Liver (tissue), 9 donors: ENCODE data around the gene C2CD2. TPM values are rescaled to one million over a fixed set of nuclear protein-coding genes. Genes with fewer than 3 reads are reported as not detected.

ENCODE experiments used
- DNase-seq: peaks from one replicate; pipeline ENCODE4 v3.0.0-alpha.2; 2017; ENCODE audit warnings: low spot score
- H3K27ac ChIP-seq, 2 donors: one replicate each; pipeline ENCODE4 v1.7.0; 2013; ENCODE audit warnings: inconsistent platforms in 2 of 2, low read length in 2 of 2, control low read depth in 1 of 2, low read depth in 1 of 2, mild to moderate bottlenecking in 1 of 2
- H3K27me3 ChIP-seq, 4 donors: one replicate each; pipeline versions ENCODE4 v1.6.1 to v1.7.0; 2013; ENCODE audit warnings: low read length in 3 of 4, inconsistent platforms in 1 of 4, mild to moderate bottlenecking in 1 of 4, moderate library complexity in 1 of 4; ENCODE audit not compliant: control insufficient read depth in 4 of 4, insufficient read depth in 4 of 4
- H3K36me3 ChIP-seq, 4 donors: one replicate each; pipeline versions ENCODE4 v1.6.1 to v1.7.0; 2013; ENCODE audit warnings: low read length in 3 of 4, mild to moderate bottlenecking in 3 of 4, low read depth in 1 of 4, moderate library complexity in 1 of 4; ENCODE audit not compliant: control insufficient read depth in 4 of 4, insufficient read depth in 3 of 4
- H3K4me1 ChIP-seq, 4 donors: one replicate each; pipeline versions ENCODE4 v1.6.1 to v1.7.0; 2013; ENCODE audit warnings: low read length in 3 of 4, mild to moderate bottlenecking in 3 of 4, moderate library complexity in 1 of 4; ENCODE audit not compliant: control insufficient read depth in 4 of 4, insufficient read depth in 4 of 4
- H3K4me3 ChIP-seq, 3 donors: one replicate each; pipeline versions ENCODE4 v1.6.1 to v1.7.0; 2013; ENCODE audit warnings: low read length in 3 of 3, control low read depth in 1 of 3, low read depth in 1 of 3, mild to moderate bottlenecking in 1 of 3
- H3K9ac ChIP-seq, 2 donors: one replicate each; pipeline ENCODE4 v1.7.0; 2013; ENCODE audit warnings: low read length in 2 of 2, mild to moderate bottlenecking in 2 of 2, moderate library complexity in 2 of 2, control low read depth in 1 of 2, low read depth in 1 of 2
- H3K9me3 ChIP-seq, 4 donors: one replicate each; pipeline versions ENCODE4 v1.6.1 to v1.7.0; 2013; ENCODE audit warnings: low read length in 3 of 4; ENCODE audit not compliant: control insufficient read depth in 4 of 4
- ATF3 ChIP-seq: IDR thresholded peaks from 2 replicates; pipeline ENCODE4 v1.6.1; 2016; ENCODE audit warnings: antibody characterized with exemption
- CTCF ChIP-seq: fragments of 150-350 bp; IDR thresholded peaks from 2 replicates; pipeline ENCODE4 v1.5.1; 2017; ENCODE audit warnings: improper control_type of control experiment, low read depth, low read length; ENCODE audit not compliant: missing input control
- EGR1 ChIP-seq, 2 donors: IDR thresholded peaks; 2 replicates each; pipeline ENCODE4 v1.6.1; 2016 to 2018; ENCODE audit warnings: antibody characterized with exemption in 2 of 2, low read depth in 2 of 2
- FOXA1 ChIP-seq: IDR thresholded peaks from 2 replicates; pipeline ENCODE4 v1.6.1; 2016; ENCODE audit warnings: antibody characterized with exemption
- FOXA2 ChIP-seq: IDR thresholded peaks from 2 replicates; pipeline ENCODE4 v1.6.1; 2016; ENCODE audit warnings: antibody characterized with exemption
- GABPA ChIP-seq, 2 donors: IDR thresholded peaks in 1 of 2; conservative IDR thresholded peaks in 1 of 2; 2 replicates each; pipeline ENCODE4 v1.6.1; 2016; ENCODE audit warnings: antibody characterized with exemption in 2 of 2, mild to moderate bottlenecking in 1 of 2, moderate library complexity in 1 of 2
- HNF4A ChIP-seq, 2 donors: conservative IDR thresholded peaks; 2 replicates each; pipeline ENCODE4 v1.6.1; 2016; ENCODE audit warnings: antibody characterized with exemption in 2 of 2, mild to moderate bottlenecking in 2 of 2
- HNF4G ChIP-seq: IDR thresholded peaks from 2 replicates; pipeline ENCODE4 v1.6.1; 2016; ENCODE audit warnings: antibody characterized with exemption
- JUND ChIP-seq, 2 donors: IDR thresholded peaks; 2 replicates each; pipeline ENCODE4 v1.6.1; 2016; ENCODE audit warnings: antibody characterized with exemption in 2 of 2
- NR2F2 ChIP-seq: IDR thresholded peaks from 2 replicates; pipeline ENCODE4 v1.6.1; 2016; ENCODE audit warnings: antibody characterized with exemption
- RAD21 ChIP-seq, 2 donors: IDR thresholded peaks; 2 replicates each; pipeline ENCODE4 v1.6.1; 2016; ENCODE audit warnings: antibody characterized with exemption in 2 of 2, mild to moderate bottlenecking in 2 of 2
- REST ChIP-seq: IDR thresholded peaks from 2 replicates; pipeline ENCODE4 v1.6.1; 2016; ENCODE audit warnings: antibody characterized with exemption, mild to moderate bottlenecking
- SP1 ChIP-seq: IDR thresholded peaks from 2 replicates; pipeline ENCODE4 v1.6.1; 2018; ENCODE audit warnings: antibody characterized with exemption, mild to moderate bottlenecking
- TAF1 ChIP-seq: conservative IDR thresholded peaks from 2 replicates; pipeline ENCODE4 v1.6.1; 2016; ENCODE audit warnings: antibody characterized with exemption, mild to moderate bottlenecking
- YY1 ChIP-seq: IDR thresholded peaks from 2 replicates; pipeline ENCODE4 v1.6.1; 2016; ENCODE audit warnings: antibody characterized with exemption, mild to moderate bottlenecking
- ZBTB33 ChIP-seq: IDR thresholded peaks from 2 replicates; pipeline ENCODE4 v1.6.1; 2016; ENCODE audit warnings: antibody characterized with exemption
- WGBS: extraction: QIAGEN DNeasy Blood & Tissue Kit; methylation state at CpG from one replicate; pipeline ENCODE4 v1.1.7; 2013; 5-methylcytosine and 5-hydroxymethylcytosine counted together
- polyA plus RNA-seq, 2 donors: library from polyadenylated mRNA; stranded (reverse) in 1 of 2; unstranded in 1 of 2; fragments of 200-250 nt in 1 of 2; fragments of >200 nt in 1 of 2; fragmentation: Nextera tagmentation in 1 of 2; extraction: Ambion mirVana in 1 of 2; gene quantifications; one replicate each; pipeline versions ENCODE4 v1.2.1 to v1.2.3, GENCODE V29; 2013 to 2015
- total RNA-seq, 2 donors: library from RNA; depleted of rRNA; stranded (reverse); fragments of >200 nt; gene quantifications; one replicate each; pipeline ENCODE4 v1.2.3, GENCODE V29; 2014
- donor health status: healthy.
- donor health status: healthy.
- donor health status: healthy.
- donor health status: healthy.
- donor health status: healthy.

C2CD2 gene
- total and polyA plus RNA-seq, 4 donors = 2.9 to 17.9 (median 6.0) TPM

GRCh38 chr21:41876928-41877652 lies 76.7 kb downstream of the C2CD2 start:
- Histone ChIP-seq H3K4me3 (no peak overlapping the region), H3K27me3 (no peaks in the 10 kb centered on the region), H3K9me3 (no peaks in the 10 kb centered on the region), H3K36me3 (peaks cover 0 to 1% (median 0%) of the 10 kb centered on the region in 4 donors), H3K27ac (no peak overlapping the region), H3K9ac (no peak overlapping the region), H3K4me1 (peaks cover 2 to 13% (median 6%) of the 10 kb centered on the region in 4 donors)
- WGBS = 95% methylated on average over 11 of the region's 11 CpGs
- TF ChIP-seq HNF4A (conservative IDR thresholded peaks at IDR 0.05) (no peak), TAF1 (no peak), SP1 (no peak), RAD21 (IDR thresholded peaks at IDR 0.05) (no peak), FOXA2 (no peak), FOXA1 (no peak), REST (no peak)
- DNase-seq = no peak

GRCh38 chr21:41876396-41876795 lies 77.4 kb downstream of the C2CD2 start:
- Histone ChIP-seq H3K27me3 (no peaks in the 10 kb centered on the region), H3K36me3 (peaks cover 0 to 1% (median 0%) of the 10 kb centered on the region in 4 donors), H3K9me3 (no peaks in the 10 kb centered on the region), H3K27ac (no peak overlapping the region), H3K4me1 (peaks cover 2 to 13% (median 6%) of the 10 kb centered on the region in 4 donors), H3K9ac (no peak overlapping the region), H3K4me3 (no peak overlapping the region)
- TF ChIP-seq HNF4A (conservative IDR thresholded peaks at IDR 0.05) = no peak
- no peak for TF ChIP-seq SP1
- no peak for TF ChIP-seq TAF1
- 98% methylated on average over 8 of the region's 8 CpGs for WGBS
- DNase-seq = no peak

GRCh38 chr21:41875086-41875485 lies 78.7 kb downstream of the C2CD2 start:
- WGBS = 97% methylated on average over 8 of the region's 8 CpGs
- no peak for DNase-seq
- TF ChIP-seq JUND (IDR thresholded peaks at IDR 0.05) = no peak
- no peak for TF ChIP-seq SP1
- no peak for TF ChIP-seq EGR1 (IDR thresholded peaks at IDR 0.05; ENCODE audit: low read depth in 2 of 2)
- TF ChIP-seq YY1 = no peak
- no peak for TF ChIP-seq TAF1
- TF ChIP-seq NR2F2 = no peak
- TF ChIP-seq GABPA (IDR thresholded peaks at IDR 0.05 in 1 of 2, conservative IDR thresholded peaks at IDR 0.05 in 1 of 2) = no peak
- no peak for TF ChIP-seq RAD21 (IDR thresholded peaks at IDR 0.05)
- no peak for TF ChIP-seq REST
- no peak for TF ChIP-seq ATF3
- TF ChIP-seq ZBTB33 = no peak
- TF ChIP-seq HNF4G = no peak
- no peak for TF ChIP-seq CTCF

More at GRCh38 chr21:41875086-41875485, 78.7 kb downstream of the C2CD2 start:
- peaks cover 0 to 1% (median 0%) of the 10 kb centered on the region in 4 donors for H3K36me3 ChIP-seq
- no peaks in the 10 kb centered on the region for H3K27me3 ChIP-seq
- no peaks in the 10 kb centered on the region for H3K9me3 ChIP-seq
- peaks cover 2 to 13% (median 6%) of the 10 kb centered on the region in 4 donors for H3K4me1 ChIP-seq
- no peak overlapping the region for H3K4me3 ChIP-seq
- no peak overlapping the region for H3K9ac ChIP-seq
- no peak overlapping the region for H3K27ac ChIP-seq
